Measurements from ENCODE around the gene INMT. TPM values are rescaled to one million over a fixed set of nuclear protein-coding genes. Genes with fewer than 3 reads are reported as not detected.

The INMT gene
- polyA plus RNA-seq (2012; ENCODE audit: insufficient read depth, insufficient read length, low read depth) = not detected

GRCh38 chr7:30751696-30752273, at the start of gene INMT:
Gene INMT (plus strand): TSS chr7:30752135. CDS start chr7:30752151, 16 bp downstream.
- Histone ChIP-seq H3K27me3 (no peaks in the 10 kb centered on the region), H3K4me1 (peaks cover 5% of the 10 kb centered on the region), H3K36me3 (no peaks in the 10 kb centered on the region), H3K4me3 (ENCODE audit: low read depth, low read length) (no peak within 1 kb of the TSS), H3K9me3 (no peaks in the 10 kb centered on the region)
- TF ChIP-seq CTCF (IDR thresholded peaks at IDR 0.05; ENCODE audit: low read depth, low read length) = no peak
- no peak for DNase-seq

GRCh38 chr7:30702200-30702599, 49.7 kb upstream of the INMT start:
- H3K27me3 ChIP-seq = no peaks in the 10 kb centered on the region

GRCh38 chr7:30703756-30704155, 48.2 kb upstream of the INMT start:
- no peak overlapping the region for H3K4me3 ChIP-seq (ENCODE audit: low read depth, low read length)
- no peaks in the 10 kb centered on the region for H3K9me3 ChIP-seq
- peak; percentile 52 for DNase-seq
- H3K27me3 ChIP-seq = no peaks in the 10 kb centered on the region
- TF ChIP-seq CTCF (IDR thresholded peaks at IDR 0.05; ENCODE audit: low read depth, low read length) = no peak
- peaks cover 7% of the 10 kb centered on the region for H3K4me1 ChIP-seq
- no peaks in the 10 kb centered on the region for H3K36me3 ChIP-seq

More at GRCh38 chr7:30702200-30702599, 49.7 kb upstream of the INMT start:
- H3K4me1 ChIP-seq = peaks cover 7% of the 10 kb centered on the region
- no peak overlapping the region for H3K4me3 ChIP-seq (ENCODE audit: low read depth, low read length)
- no peaks in the 10 kb centered on the region for H3K36me3 ChIP-seq
- no peak for DNase-seq
- no peaks in the 10 kb centered on the region for H3K9me3 ChIP-seq
- peak; percentile 43; the same call in 1 of the 2 replicates for TF ChIP-seq CTCF (IDR thresholded peaks at IDR 0.05; ENCODE audit: low read depth, low read length)

GRCh38 chr7:30705008-30705407, 46.9 kb upstream of the INMT start:
- H3K36me3 ChIP-seq = no peaks in the 10 kb centered on the region
- no peak overlapping the region for H3K4me3 ChIP-seq (ENCODE audit: low read depth, low read length)
- TF ChIP-seq CTCF (IDR thresholded peaks at IDR 0.05; ENCODE audit: low read depth, low read length) = no peak
- peaks cover 7% of the 10 kb centered on the region for H3K4me1 ChIP-seq
- H3K9me3 ChIP-seq = no peaks in the 10 kb centered on the region
- no peak for DNase-seq
- no peaks in the 10 kb centered on the region for H3K27me3 ChIP-seq

- Histone ChIP-seq H3K27me3 (no peaks in the 10 kb centered on the region), H3K36me3 (no peaks in the 10 kb centered on the region), H3K4me1 (peaks cover 7% of the 10 kb centered on the region), H3K4me3 (ENCODE audit: low read depth, low read length) (no peak overlapping the region), H3K9me3 (no peaks in the 10 kb centered on the region)
- no peak for DNase-seq
- no peak for TF ChIP-seq CTCF (IDR thresholded peaks at IDR 0.05; ENCODE audit: low read depth, low read length)
These were observed 46.3 kb upstream of the INMT start for GRCh38 chr7:30705596-30705995.

- DNase-seq = no peak
- Histone ChIP-seq H3K36me3 (no peaks in the 10 kb centered on the region), H3K4me3 (ENCODE audit: low read depth, low read length) (no peak overlapping the region), H3K9me3 (no peaks in the 10 kb centered on the region), H3K4me1 (peaks cover 7% of the 10 kb centered on the region), H3K27me3 (no peaks in the 10 kb centered on the region)
- TF ChIP-seq CTCF (IDR thresholded peaks at IDR 0.05; ENCODE audit: low read depth, low read length) = no peak
These were observed 45.6 kb upstream of the INMT start for GRCh38 chr7:30706316-30706715.
